ENCODE data around the gene ACVR2A. TPM values are rescaled to one million over a fixed set of nuclear protein-coding genes. Genes with fewer than 3 reads are reported as not detected.

The ACVR2A gene
- total RNA-seq, 3 donors from 2014 or later, result 6.7 to 7.5 (median 7.0) TPM

DNA sequence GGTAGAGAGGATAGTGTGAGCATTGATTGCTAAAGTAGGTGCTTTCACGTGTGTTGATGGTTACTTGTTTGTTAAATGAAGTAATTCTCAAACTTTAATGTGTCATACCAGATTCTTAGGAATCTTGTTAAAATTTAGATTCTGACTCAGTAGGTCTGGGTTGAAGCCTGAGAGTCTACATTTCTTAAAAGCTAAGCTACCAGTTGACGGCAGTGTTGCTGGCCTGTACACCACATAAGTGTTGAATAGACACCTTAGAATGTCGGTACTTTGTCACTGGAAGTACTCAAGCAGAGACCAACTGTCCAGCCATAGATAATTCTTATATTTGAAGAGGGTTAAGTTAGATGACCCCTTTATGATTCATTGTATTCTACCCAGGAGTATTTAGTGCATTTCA lies 79.8 kb downstream of the ACVR2A start:
- no peak for ATAC-seq
- no peaks in the 10 kb centered on the region for H3K9me3 Mint-ChIP-seq
- no peak for DNase-seq
- peaks cover 14% of the 10 kb centered on the region for H3K4me1 Mint-ChIP-seq (ENCODE audit: low read depth)
- no peaks in the 10 kb centered on the region for H3K27me3 Mint-ChIP-seq (ENCODE audit: low read depth)
- no peak overlapping the region for H3K4me3 Mint-ChIP-seq
- H3K36me3 Mint-ChIP-seq (ENCODE audit: insufficient read depth), result peaks cover 17% of the 10 kb centered on the region

DNA sequence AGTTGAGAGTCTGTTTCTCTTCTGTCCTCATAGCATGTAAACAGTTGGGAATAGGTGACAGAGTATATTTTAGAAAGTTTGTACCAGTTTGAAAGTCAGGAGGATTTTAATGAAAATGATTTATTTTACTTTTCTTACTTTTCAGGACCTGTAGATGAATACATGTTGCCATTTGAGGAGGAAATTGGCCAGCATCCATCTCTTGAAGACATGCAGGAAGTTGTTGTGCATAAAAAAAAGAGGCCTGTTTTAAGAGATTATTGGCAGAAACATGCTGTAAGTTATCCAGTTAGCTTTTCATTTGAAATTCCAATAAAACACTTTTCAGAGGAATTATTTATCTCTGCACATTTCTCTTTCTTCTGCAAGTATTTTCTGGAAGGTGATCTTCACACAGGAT lies 81.1 kb downstream of the ACVR2A start:
- H3K4me1 Mint-ChIP-seq (ENCODE audit: low read depth), result peaks cover 14% of the 10 kb centered on the region
- H3K36me3 Mint-ChIP-seq (ENCODE audit: insufficient read depth), result peaks cover 19% of the 10 kb centered on the region

DNA sequence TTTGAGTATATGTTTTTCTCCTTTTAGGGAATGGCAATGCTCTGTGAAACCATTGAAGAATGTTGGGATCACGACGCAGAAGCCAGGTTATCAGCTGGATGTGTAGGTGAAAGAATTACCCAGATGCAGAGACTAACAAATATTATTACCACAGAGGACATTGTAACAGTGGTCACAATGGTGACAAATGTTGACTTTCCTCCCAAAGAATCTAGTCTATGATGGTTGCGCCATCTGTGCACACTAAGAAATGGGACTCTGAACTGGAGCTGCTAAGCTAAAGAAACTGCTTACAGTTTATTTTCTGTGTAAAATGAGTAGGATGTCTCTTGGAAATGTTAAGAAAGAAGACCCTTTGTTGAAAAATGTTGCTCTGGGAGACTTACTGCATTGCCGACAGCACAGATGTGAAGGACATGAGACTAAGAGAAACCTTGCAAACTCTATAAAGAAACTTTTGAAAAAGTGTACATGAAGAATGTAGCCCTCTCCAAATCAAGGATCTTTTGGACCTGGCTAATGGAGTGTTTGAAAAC lies 82.3 kb downstream of the ACVR2A start:
- no peak for DNase-seq
- no peaks in the 10 kb centered on the region for H3K9me3 Mint-ChIP-seq
- peaks cover 14% of the 10 kb centered on the region for H3K4me1 Mint-ChIP-seq (ENCODE audit: low read depth)
- peaks cover 15% of the 10 kb centered on the region for H3K36me3 Mint-ChIP-seq (ENCODE audit: insufficient read depth)
- no peaks in the 10 kb centered on the region for H3K27me3 Mint-ChIP-seq (ENCODE audit: low read depth)
- no peak for ATAC-seq
- no peak overlapping the region for H3K4me3 Mint-ChIP-seq

More for the DNA sequence above, 81.1 kb downstream of the ACVR2A start:
- no peak overlapping the region for H3K4me3 Mint-ChIP-seq
- no peaks in the 10 kb centered on the region for H3K9me3 Mint-ChIP-seq
- DNase-seq (no peak), ATAC-seq (no peak)
- H3K27me3 Mint-ChIP-seq (ENCODE audit: low read depth), result no peaks in the 10 kb centered on the region

DNA sequence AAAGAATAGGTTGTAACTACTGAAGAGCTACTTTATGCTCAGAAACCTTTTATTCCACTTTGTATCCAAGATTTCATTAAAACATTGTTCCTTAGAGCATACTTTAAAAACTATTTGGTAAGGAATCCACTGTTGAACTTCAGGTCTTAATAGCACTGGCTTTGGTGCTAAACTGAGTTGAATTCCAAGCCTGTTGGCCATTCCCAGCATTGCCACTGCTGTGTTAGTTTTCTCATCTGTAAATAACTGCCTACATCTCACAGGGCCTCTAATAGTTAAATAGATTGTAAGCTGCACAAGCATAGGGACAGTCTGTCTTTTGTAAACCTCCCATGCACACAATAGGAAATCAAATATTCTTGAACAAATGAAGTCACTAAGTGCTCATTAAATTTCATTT lies 89.1 kb downstream of the ACVR2A start:
- DNase-seq (no peak), ATAC-seq (no peak)
- H3K36me3 Mint-ChIP-seq (ENCODE audit: insufficient read depth), result peaks cover 29% of the 10 kb centered on the region
- no peaks in the 10 kb centered on the region for H3K4me1 Mint-ChIP-seq (ENCODE audit: low read depth)
- H3K4me3 Mint-ChIP-seq, result no peak overlapping the region
- no peaks in the 10 kb centered on the region for H3K27me3 Mint-ChIP-seq (ENCODE audit: low read depth)
- H3K9me3 Mint-ChIP-seq, result no peaks in the 10 kb centered on the region

DNA sequence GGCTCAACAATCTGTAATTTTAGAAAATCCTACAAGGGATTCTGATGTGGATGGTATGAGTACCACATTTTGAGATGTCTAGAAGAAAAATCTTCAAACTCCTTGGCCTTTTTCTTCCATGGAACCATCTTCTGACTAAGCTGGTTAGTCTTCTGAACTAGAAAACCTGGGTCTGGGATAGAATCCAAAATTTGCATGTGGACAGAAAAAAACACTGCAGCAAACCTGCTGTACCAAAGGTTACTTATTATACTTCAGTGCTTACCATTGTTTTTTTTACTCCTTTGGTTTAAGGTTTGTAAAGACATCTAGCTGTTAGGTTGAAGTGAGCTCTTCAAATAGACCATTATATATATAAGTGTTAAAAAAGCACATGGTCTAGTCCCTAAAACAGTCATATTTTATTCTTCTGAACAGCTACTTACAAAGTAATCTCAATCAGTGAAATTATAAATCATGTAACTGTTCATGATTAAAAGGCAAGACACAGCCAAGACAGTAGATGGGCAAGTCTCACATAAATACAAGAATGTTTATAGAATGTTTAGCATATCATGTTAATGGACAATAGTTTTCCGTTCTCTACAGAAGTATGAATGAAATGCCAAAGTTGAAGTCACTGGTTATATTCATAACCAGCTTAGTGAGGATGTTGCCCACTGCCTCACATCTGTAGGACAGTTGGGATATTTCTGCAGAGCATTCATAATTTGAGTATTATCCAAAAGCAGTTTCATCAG lies 90.2 kb downstream of the ACVR2A start:
- Mint-ChIP-seq H3K9me3 (no peaks in the 10 kb centered on the region), H3K36me3 (ENCODE audit: insufficient read depth) (peaks cover 26% of the 10 kb centered on the region), H3K4me3 (no peak overlapping the region), H3K27me3 (ENCODE audit: low read depth) (no peaks in the 10 kb centered on the region), H3K4me1 (ENCODE audit: low read depth) (no peaks in the 10 kb centered on the region)
- no peak for ATAC-seq
- DNase-seq, result no peak

DNA sequence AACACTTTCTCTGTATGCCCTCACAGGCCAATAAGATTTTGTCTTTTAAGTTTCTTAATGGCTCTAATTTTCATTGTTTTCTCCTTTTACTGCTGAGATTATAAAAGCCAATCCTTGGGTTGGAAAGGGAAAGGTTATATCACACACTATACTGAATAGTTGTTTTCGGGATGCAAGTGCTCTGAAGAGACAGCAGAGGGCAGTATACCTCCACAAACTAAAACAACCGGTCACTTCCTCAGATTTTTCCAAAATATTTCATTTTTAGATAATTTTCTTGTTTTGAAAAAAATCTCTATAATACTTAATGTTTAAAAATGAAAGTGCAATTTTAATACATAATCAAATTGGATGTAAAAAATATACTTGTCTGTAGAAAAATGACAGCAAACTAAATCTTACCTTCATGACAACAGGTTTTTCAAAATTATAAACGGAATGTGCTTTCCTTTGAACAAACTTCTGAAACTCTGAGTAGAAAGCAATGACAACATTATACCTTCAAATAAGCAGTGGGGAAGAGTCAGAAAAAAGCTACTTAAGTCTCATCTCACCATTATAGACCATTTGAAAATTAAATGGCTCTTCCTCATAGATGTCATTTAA lies 93.0 kb downstream of the ACVR2A start:
- Mint-ChIP-seq H3K4me3 (no peak overlapping the region), H3K9me3 (no peaks in the 10 kb centered on the region), H3K27me3 (ENCODE audit: low read depth) (no peaks in the 10 kb centered on the region), H3K4me1 (ENCODE audit: low read depth) (no peaks in the 10 kb centered on the region), H3K36me3 (ENCODE audit: insufficient read depth) (peaks cover 24% of the 10 kb centered on the region)
- DNase-seq, result no peak
- no peak for ATAC-seq

DNA sequence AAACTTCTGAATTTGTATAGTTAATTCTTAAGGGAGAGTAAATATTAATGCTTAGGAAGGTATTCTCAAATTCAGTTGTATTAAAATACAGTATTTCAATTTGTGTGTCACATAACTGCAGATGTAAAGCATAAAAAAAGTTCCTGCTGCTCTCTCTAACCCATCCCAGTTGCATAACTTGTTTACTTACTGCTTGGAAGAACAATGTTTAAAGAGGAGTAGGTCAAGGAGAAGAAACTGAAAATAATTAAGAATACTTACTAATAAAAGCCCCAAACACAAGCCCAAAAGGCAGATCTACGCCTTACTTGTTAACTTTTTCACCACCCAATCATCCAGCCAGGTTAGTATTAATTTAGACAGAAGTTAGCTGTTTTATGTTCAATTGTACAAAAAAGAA lies 94.5 kb downstream of the ACVR2A start:
- no peaks in the 10 kb centered on the region for H3K9me3 Mint-ChIP-seq
- peaks cover 26% of the 10 kb centered on the region for H3K36me3 Mint-ChIP-seq (ENCODE audit: insufficient read depth)
- no peak for DNase-seq
- no peaks in the 10 kb centered on the region for H3K27me3 Mint-ChIP-seq (ENCODE audit: low read depth)
- no peak overlapping the region for H3K4me3 Mint-ChIP-seq
- H3K4me1 Mint-ChIP-seq (ENCODE audit: low read depth), result no peaks in the 10 kb centered on the region
- no peak for ATAC-seq

DNA sequence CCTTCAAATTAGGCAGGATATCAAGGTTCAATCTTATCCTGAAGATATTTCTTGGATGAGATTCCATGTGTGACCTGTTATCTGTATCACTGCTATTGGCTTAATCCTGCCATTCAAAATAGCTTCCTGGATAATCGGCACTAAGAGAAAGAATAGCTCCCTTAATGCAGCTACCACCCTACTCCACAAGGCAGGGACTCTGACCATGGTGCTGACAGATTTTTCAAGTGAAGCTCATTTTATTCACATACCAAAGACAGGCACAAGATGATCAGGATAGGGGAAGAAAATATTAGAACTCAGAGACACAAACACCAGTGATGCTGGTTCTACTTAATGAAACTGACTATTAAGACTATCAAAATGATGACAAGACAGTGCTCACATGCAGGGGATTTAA lies 100.8 kb downstream of the ACVR2A start:
- DNase-seq, result no peak
- Mint-ChIP-seq H3K4me1 (ENCODE audit: low read depth) (no peaks in the 10 kb centered on the region), H3K4me3 (no peak overlapping the region), H3K27me3 (ENCODE audit: low read depth) (no peaks in the 10 kb centered on the region), H3K9me3 (no peaks in the 10 kb centered on the region), H3K36me3 (ENCODE audit: insufficient read depth) (peaks cover 27% of the 10 kb centered on the region)
- no peak for ATAC-seq

DNA sequence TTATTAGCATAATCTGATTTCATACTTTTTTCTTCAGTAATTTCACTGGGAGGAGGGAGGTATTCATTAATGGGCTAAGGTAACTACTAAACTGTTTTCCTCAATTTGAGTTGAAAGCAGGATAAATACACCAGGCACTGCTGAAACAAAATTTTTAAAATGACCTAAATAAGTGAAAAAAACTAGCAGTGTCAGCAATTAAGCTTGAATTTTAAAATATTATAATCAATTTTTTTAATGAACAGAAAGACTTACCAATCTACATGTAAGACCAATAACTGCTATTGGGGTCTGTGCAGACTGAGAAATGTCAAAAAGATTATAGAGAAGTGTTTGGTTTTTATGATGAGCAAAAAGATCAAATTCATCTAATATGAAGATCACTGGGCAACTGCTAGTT lies 107.3 kb downstream of the ACVR2A start:
- DNase-seq (no peak), ATAC-seq (no peak)
- Mint-ChIP-seq H3K4me1 (ENCODE audit: low read depth) (no peaks in the 10 kb centered on the region), H3K9me3 (no peaks in the 10 kb centered on the region), H3K36me3 (ENCODE audit: insufficient read depth) (peaks cover 23% of the 10 kb centered on the region), H3K27me3 (ENCODE audit: low read depth) (no peaks in the 10 kb centered on the region), H3K4me3 (no peak overlapping the region)

DNA sequence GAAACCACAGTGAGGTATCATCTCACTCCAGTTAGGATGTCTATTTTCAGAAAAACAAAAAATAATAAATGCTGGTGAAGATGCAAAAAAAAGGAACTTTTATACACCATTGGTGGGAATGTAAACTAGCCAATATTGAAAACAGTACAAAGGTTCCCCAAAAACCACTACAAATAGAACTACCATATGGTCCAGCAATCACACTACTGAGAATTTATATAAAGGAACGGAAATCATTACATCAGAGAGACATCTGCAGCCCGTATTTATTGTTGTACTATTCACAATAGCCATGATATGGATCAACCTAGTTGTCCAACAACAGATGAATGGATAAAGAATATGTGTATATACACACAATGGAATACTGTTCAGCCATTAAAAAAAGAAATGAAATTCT lies 123.7 kb downstream of the ACVR2A start:
- ATAC-seq (no peak), DNase-seq (no peak)
- Mint-ChIP-seq H3K36me3 (ENCODE audit: insufficient read depth) (peaks cover 60% of the 10 kb centered on the region), H3K4me3 (no peak overlapping the region), H3K4me1 (ENCODE audit: low read depth) (peaks cover 2% of the 10 kb centered on the region), H3K9me3 (peaks cover 29% of the 10 kb centered on the region), H3K27me3 (ENCODE audit: low read depth) (no peaks in the 10 kb centered on the region)

DNA sequence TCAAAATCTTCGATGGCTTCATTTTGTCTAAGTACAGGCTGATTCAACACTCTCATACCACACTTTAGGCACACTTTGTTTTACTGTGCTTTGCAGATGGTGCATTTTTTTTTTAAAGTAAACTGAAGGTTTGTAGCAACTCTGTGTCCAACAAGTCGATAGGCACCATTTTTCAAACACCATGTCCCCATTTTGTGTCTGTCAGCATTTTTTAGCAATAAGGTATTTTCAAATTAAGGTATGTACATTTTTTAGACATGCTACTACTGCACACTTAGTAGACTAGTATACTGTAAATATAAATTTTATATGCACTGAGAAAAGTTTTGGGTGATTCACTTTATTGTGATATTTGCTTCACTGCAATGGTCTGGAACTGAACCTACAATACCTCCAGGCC lies 131.3 kb downstream of the ACVR2A start:
- no peak for DNase-seq
- H3K4me3 Mint-ChIP-seq, result no peak overlapping the region
- H3K27me3 Mint-ChIP-seq (ENCODE audit: low read depth), result no peaks in the 10 kb centered on the region
- peaks cover 12% of the 10 kb centered on the region for H3K4me1 Mint-ChIP-seq (ENCODE audit: low read depth)
- ATAC-seq, result no peak
- peaks cover 28% of the 10 kb centered on the region for H3K36me3 Mint-ChIP-seq (ENCODE audit: insufficient read depth)
- H3K9me3 Mint-ChIP-seq, result peaks cover 14% of the 10 kb centered on the region

DNA sequence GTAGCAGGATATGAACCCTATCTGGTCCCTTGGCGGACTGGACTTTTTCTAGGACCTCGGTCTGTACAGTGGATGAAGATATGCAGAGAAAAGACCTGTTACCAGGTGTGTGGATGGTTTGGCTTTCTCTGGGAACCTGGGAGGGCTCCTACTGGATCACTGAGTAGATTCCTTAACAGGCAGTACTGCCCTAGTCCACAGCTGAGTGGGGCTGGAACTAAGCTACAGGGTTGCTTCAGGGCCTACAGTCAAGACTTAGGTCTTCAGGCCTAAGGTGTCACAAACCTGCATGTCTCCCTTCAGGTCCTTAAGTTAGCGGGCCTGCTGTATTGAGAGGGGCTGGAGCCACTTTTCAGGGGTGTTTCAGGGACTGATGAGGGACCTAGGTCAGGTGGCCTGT lies 132.8 kb downstream of the ACVR2A start:
- Mint-ChIP-seq H3K4me1 (ENCODE audit: low read depth) (peaks cover 17% of the 10 kb centered on the region), H3K4me3 (no peak overlapping the region), H3K36me3 (ENCODE audit: insufficient read depth) (peaks cover 27% of the 10 kb centered on the region), H3K9me3 (peaks cover 14% of the 10 kb centered on the region), H3K27me3 (ENCODE audit: low read depth) (no peaks in the 10 kb centered on the region)
- ATAC-seq (no peak), DNase-seq (no peak)

Data from activated T-cell treated with anti-CD3 and anti-CD28 coated beads, Interleukin-2, amount 50 U/mL, for 4 hours (primary cell).